H9 (cell line): Measurements from ENCODE around the gene ZNF512B. TPM values are rescaled to one million over a fixed set of nuclear protein-coding genes. Genes with fewer than 3 reads are reported as not detected.

Experiments used
- DNase-seq: peaks from one replicate; pipeline ENCODE4 v3.0.0-alpha.2; 2017
- H2AFZ ChIP-seq: one replicate; pipeline ENCODE4 v1.6.1; 2013; ENCODE audit warnings: mild to moderate bottlenecking, low read length, control low read depth, moderate library complexity
- H2AK5ac ChIP-seq: 2 replicates; pipeline ENCODE4 v1.6.1; 2013; ENCODE audit warnings: low read length, control low read depth, mixed read lengths; ENCODE audit not compliant: insufficient read length
- H2BK120ac ChIP-seq: one replicate; pipeline ENCODE4 v1.6.1; 2013; ENCODE audit warnings: low read depth, mild to moderate bottlenecking, low read length, control low read depth, inconsistent platforms; ENCODE audit not compliant: poor library complexity, severe bottlenecking
- H2BK12ac ChIP-seq: 2 replicates; pipeline ENCODE4 v1.6.1; 2013; ENCODE audit warnings: low read length, control low read depth, mixed read lengths, low read depth; ENCODE audit not compliant: insufficient read length
- H2BK15ac ChIP-seq: 2 replicates; pipeline ENCODE4 v1.6.1; 2013; ENCODE audit warnings: low read depth, low read length, control low read depth
- H2BK20ac ChIP-seq: one replicate; pipeline ENCODE4 v1.6.1; 2013; ENCODE audit warnings: low read depth, mild to moderate bottlenecking, low read length, control low read depth, inconsistent platforms; ENCODE audit not compliant: poor library complexity, severe bottlenecking
- H2BK5ac ChIP-seq: 2 replicates; pipeline ENCODE4 v1.6.1; 2013; ENCODE audit warnings: low read length, control low read depth, mixed read lengths; ENCODE audit not compliant: insufficient read length
- H3K14ac ChIP-seq: 2 replicates; pipeline ENCODE4 v1.6.1; 2013; ENCODE audit warnings: low read length, control low read depth; ENCODE audit not compliant: insufficient read depth
- H3K18ac ChIP-seq: 2 replicates; pipeline ENCODE4 v1.6.1; 2013; ENCODE audit warnings: low read depth, mild to moderate bottlenecking, mixed read lengths, low read length, control low read depth; ENCODE audit not compliant: insufficient read length
- H3K23ac ChIP-seq: 2 replicates; pipeline ENCODE4 v1.6.1; 2013; ENCODE audit warnings: low read length, control low read depth, mixed read lengths, low read depth; ENCODE audit not compliant: insufficient read length
- H3K23me2 ChIP-seq: 2 replicates; pipeline ENCODE4 v1.6.1; 2013; ENCODE audit warnings: low read depth, mild to moderate bottlenecking, mixed read lengths, low read length, control low read depth; ENCODE audit not compliant: insufficient read length, poor library complexity, severe bottlenecking
- H3K27ac ChIP-seq: 2 replicates; pipeline ENCODE4 v1.5.1; 2013; ENCODE audit warnings: low read length, control low read depth, mixed read lengths, low read depth; ENCODE audit not compliant: insufficient read length
- H3K27me3 ChIP-seq: 2 replicates; pipeline ENCODE4 v1.6.1; 2013; ENCODE audit warnings: low read length, control low read depth, inconsistent platforms; ENCODE audit not compliant: insufficient read depth
- H3K4ac ChIP-seq: 2 replicates; pipeline ENCODE4 v1.6.1; 2013; ENCODE audit warnings: low read depth, mild to moderate bottlenecking, control low read depth, inconsistent platforms, low read length, moderate library complexity
- H3K4me1 ChIP-seq: 2 replicates; pipeline ENCODE4 v1.6.1; 2013; ENCODE audit warnings: low read length, control low read depth, inconsistent platforms; ENCODE audit not compliant: insufficient read depth
- H3K4me2 ChIP-seq: 2 replicates; pipeline ENCODE4 v1.6.1; 2013; ENCODE audit warnings: low read length, control low read depth, mixed read lengths; ENCODE audit not compliant: insufficient read length, insufficient read depth
- H3K56ac ChIP-seq: 2 replicates; pipeline ENCODE4 v1.6.1; 2013; ENCODE audit warnings: low read depth, mild to moderate bottlenecking, mixed read lengths, low read length, control low read depth; ENCODE audit not compliant: insufficient read length
- H3K79me1 ChIP-seq: 2 replicates; pipeline ENCODE4 v1.6.1; 2013; ENCODE audit warnings: low read depth, mild to moderate bottlenecking, moderate library complexity, low read length, control low read depth, inconsistent platforms; ENCODE audit not compliant: insufficient read depth, poor library complexity, severe bottlenecking
- H3K79me2 ChIP-seq: 2 replicates; pipeline ENCODE4 v1.6.1; 2013; ENCODE audit warnings: low read length, control low read depth, inconsistent platforms; ENCODE audit not compliant: insufficient read depth
- H3K9ac ChIP-seq: 2 replicates; pipeline ENCODE4 v1.6.1; 2013; ENCODE audit warnings: low read length, control low read depth, mixed read lengths; ENCODE audit not compliant: insufficient read length; ENCODE audit errors: extremely low read depth
- H3K9me3 ChIP-seq: one replicate; pipeline ENCODE4 v1.6.1; 2013; ENCODE audit warnings: low read depth, low read length, inconsistent platforms; ENCODE audit not compliant: control insufficient read depth
- H3T11ph ChIP-seq: one replicate; pipeline ENCODE4 v1.6.1; 2013; ENCODE audit warnings: mild to moderate bottlenecking, low read length, control low read depth, inconsistent platforms
- H4K20me1 ChIP-seq: one replicate; pipeline ENCODE4 v1.6.1; 2013; ENCODE audit not compliant: control insufficient read depth, insufficient read length, insufficient read depth
- H4K5ac ChIP-seq: 2 replicates; pipeline ENCODE4 v1.6.1; 2013; ENCODE audit warnings: low read depth, mild to moderate bottlenecking, mixed read lengths, low read length, control low read depth; ENCODE audit not compliant: insufficient read length
- H4K8ac ChIP-seq: replicated peaks from 2 replicates; pipeline ENCODE4 v1.6.1; 2013; ENCODE audit warnings: low read length, control low read depth, mixed read lengths, low read depth; ENCODE audit not compliant: insufficient read length
- H4K91ac ChIP-seq: 2 replicates; pipeline ENCODE4 v1.6.1; 2013; ENCODE audit warnings: low read depth, mild to moderate bottlenecking, moderate library complexity, mixed read lengths, low read length, control low read depth; ENCODE audit not compliant: insufficient read length
- H3K27ac Mint-ChIP-seq, 3 experiments: 2 replicates in 2 of 3; 3 replicates in 1 of 3; pipeline ENCODE4 v1.8.0; 2020 to 2021; ENCODE audit warnings: mixed read lengths in 3 of 3, mild to moderate bottlenecking in 1 of 3, moderate library complexity in 1 of 3
- H3K27me3 Mint-ChIP-seq: 2 replicates; pipeline ENCODE4 v1.8.0; 2021; ENCODE audit warnings: low read depth, mild to moderate bottlenecking, moderate library complexity, mixed read lengths
- H3K36me3 Mint-ChIP-seq, 3 experiments: 2 replicates in 2 of 3; 3 replicates in 1 of 3; pipeline ENCODE4 v1.8.0; 2020 to 2021; ENCODE audit warnings: low read depth in 3 of 3, mixed read lengths in 3 of 3; ENCODE audit not compliant: insufficient read depth in 1 of 3
- H3K4me1 Mint-ChIP-seq, 2 experiments: 2 replicates each; pipeline ENCODE4 v1.8.0; 2020; ENCODE audit warnings: mixed read lengths in 2 of 2
- H3K4me3 Mint-ChIP-seq, 2 experiments: 2 replicates in 1 of 2; 3 replicates in 1 of 2; pipeline ENCODE4 v1.8.0; 2020 to 2021; ENCODE audit warnings: mild to moderate bottlenecking in 2 of 2, mixed read lengths in 2 of 2, moderate library complexity in 1 of 2
- H3K9me3 Mint-ChIP-seq, 2 experiments: 2 replicates in 1 of 2; 3 replicates in 1 of 2; pipeline ENCODE4 v1.8.0; 2020; ENCODE audit warnings: mild to moderate bottlenecking in 2 of 2, mixed read lengths in 2 of 2, moderate library complexity in 1 of 2
- CTCF ChIP-seq: fragments of 200-600 bp; sonication (generic); conservative IDR thresholded peaks from 3 replicates; pipeline ENCODE4 v1.8.0; 2021; ENCODE audit warnings: antibody characterized with exemption, mild to moderate bottlenecking
- WGBS: extraction: QIAGEN DNeasy Blood & Tissue Kit; methylation state at CpG from one replicate; pipeline ENCODE4 v1.1.7; 2013; ENCODE audit warnings: missing lambda C conversion rate, low lambda C conversion rate, mixed read lengths; ENCODE audit not compliant: insufficient read length; ENCODE audit errors: extremely low coverage; 5-methylcytosine and 5-hydroxymethylcytosine counted together
- total RNA-seq: library from RNA; stranded (reverse); gene quantifications from 2 replicates; pipeline ENCODE4 v1.2.1, GENCODE V29; 2021

Gene ZNF512B
- total RNA-seq, 1 experiment from 2014 or later: 46.0 TPM

- H4K8ac ChIP-seq: no peak overlapping the region
- H3K27ac Mint-ChIP-seq: 0 out of 7 replicates have a peak overlapping the region, but pooled peaks of 1 of the 3 experiments have one; percentile 68
- H2BK20ac ChIP-seq: no peak overlapping the region
- H2BK120ac ChIP-seq: no peak overlapping the region
- no peaks in the 10 kb centered on the region for H3K9me3 ChIP-seq
- H2BK15ac ChIP-seq: no peak overlapping the region
- no peak overlapping the region for H2AFZ ChIP-seq
- H4K5ac ChIP-seq: no peak overlapping the region
- H3T11ph ChIP-seq: no peak overlapping the region
- H3K27me3 ChIP-seq: no peaks in the 10 kb centered on the region
- H2AK5ac ChIP-seq: no peak overlapping the region
- H3K4me1 ChIP-seq: no peaks in the 10 kb centered on the region
- H3K56ac ChIP-seq: no peak overlapping the region
- DNase-seq: peak; percentile 98
- H3K4me3 Mint-ChIP-seq: no peak overlapping the region
- H3K36me3 Mint-ChIP-seq: peaks cover 3 to 23% (median 21%) of the 10 kb centered on the region in 3 experiments; a peak in 6 of 7 replicates
- H3K9me3 Mint-ChIP-seq: no peaks in the 10 kb centered on the region
- peak overlapping the region; percentile 15 for H3K4me2 ChIP-seq
- H3K79me2 ChIP-seq: no peaks in the 10 kb centered on the region
- H4K91ac ChIP-seq: no peak overlapping the region
- no peak overlapping the region for H3K14ac ChIP-seq
- no peaks in the 10 kb centered on the region for H3K79me1 ChIP-seq
- no peaks in the 10 kb centered on the region for H3K27me3 Mint-ChIP-seq
- no peak overlapping the region for H2BK5ac ChIP-seq
- H3K27ac ChIP-seq: no peak overlapping the region
- H3K9ac ChIP-seq: no peak overlapping the region
- H3K23ac ChIP-seq: no peak overlapping the region
- no peak overlapping the region for H3K18ac ChIP-seq
- peaks cover 13% of the 10 kb centered on the region for H3K23me2 ChIP-seq
- no peak overlapping the region for H3K4ac ChIP-seq
- H3K4me1 Mint-ChIP-seq: peaks cover 3 to 9% of the 10 kb centered on the region in 2 experiments
- no peak for TF ChIP-seq CTCF
- no CpG with 5 or more reads among the region's 39 CpGs for WGBS
- no peak overlapping the region for H2BK12ac ChIP-seq
- no peaks in the 10 kb centered on the region for H4K20me1 ChIP-seq
Measured at GRCh38 chr20:63941282-63942081, 28.2 kb downstream of the ZNF512B start.
